Panc1 (cell line): ENCODE results near the gene MACIR. TPM values are rescaled to one million over a fixed set of nuclear protein-coding genes. Genes with fewer than 3 reads are reported as not detected.

Source experiments
- ATAC-seq: fragments of 200-7000 bp; cut with Tn5 transposase; 2 replicates; pipeline ENCODE4 v1.9.1; 2020; ENCODE audit warnings: mild to moderate bottlenecking, moderate library complexity
- BruUV-seq: library from RNA; stranded (reverse); fragments of 400-500 nt; replicated peaks from 2 replicates; lab custom pipeline; 2021; lab: Mats Ljungman, UMichigan
- CTCF ChIA-PET: fragments of 300-600 bp; sonication (Branson Sonifier 250); formaldehyde crosslinking; loops from one replicate; lab custom pipeline; 2022; ENCODE audit warnings: antibody characterized with exemption; lab: Charles Lee
- POLR2A ChIA-PET: fragments of 300-600 bp; sonication (Branson Sonifier 250); formaldehyde crosslinking; loops from one replicate; lab custom pipeline; 2022; ENCODE audit warnings: antibody characterized with exemption; lab: Charles Lee
- DNase-seq: peaks from one replicate; pipeline ENCODE4 v3.0.0-alpha.2; 2010; ENCODE audit warnings: low read depth, low spot score
- H3K27ac ChIP-seq: 2 replicates; pipeline ENCODE4 v1.5.1; 2011; ENCODE audit warnings: mild to moderate bottlenecking, low read length, inconsistent platforms
- H3K27me3 ChIP-seq: fragments of 200-500 bp; sonication (Bioruptor generic); 2 replicates; pipeline ENCODE4 v1.6.0; 2014; ENCODE audit warnings: low read length, inconsistent platforms; ENCODE audit not compliant: control insufficient read depth, insufficient read depth
- H3K36me3 ChIP-seq: fragments of 200-500 bp; sonication (Bioruptor generic); 2 replicates; pipeline ENCODE4 v1.5.1; 2014; ENCODE audit warnings: inconsistent platforms, mild to moderate bottlenecking, low read length, moderate library complexity; ENCODE audit not compliant: control insufficient read depth, insufficient read depth
- H3K4me1 ChIP-seq: 2 replicates; pipeline ENCODE4 v1.5.1; 2011; ENCODE audit warnings: inconsistent platforms, mild to moderate bottlenecking, low read length, moderate library complexity; ENCODE audit not compliant: control insufficient read depth, insufficient read depth
- H3K4me3 ChIP-seq, 2 experiments: 2 replicates each; pipeline ENCODE4 v1.5.1; 2011 to 2012; ENCODE audit warnings: low read depth in 2 of 2, low read length in 2 of 2, mild to moderate bottlenecking in 2 of 2, inconsistent platforms in 1 of 2, moderate library complexity in 1 of 2
- H3K9me3 ChIP-seq: fragments of 200-500 bp; sonication (Bioruptor generic); 2 replicates; pipeline ENCODE4 v1.5.1; 2014; ENCODE audit warnings: low read depth, mild to moderate bottlenecking, inconsistent platforms, low read length, moderate library complexity; ENCODE audit not compliant: control insufficient read depth, insufficient read depth
- CTCF ChIP-seq: fragments of 450-650 bp; IDR thresholded peaks from 2 replicates; pipeline ENCODE4 v1.5.1; 2017; ENCODE audit warnings: mild to moderate bottlenecking
- POLR2AphosphoS5 ChIP-seq: IDR thresholded peaks from 2 replicates; pipeline ENCODE4 v1.6.1; 2012; ENCODE audit warnings: mild to moderate bottlenecking, low read depth, low read length, moderate library complexity
- REST ChIP-seq, 2 experiments: IDR thresholded peaks; 2 replicates each; pipeline ENCODE4 v1.6.1; 2011 to 2012; ENCODE audit warnings: low read depth in 2 of 2, control low read depth in 1 of 2, low read length in 1 of 2, mild to moderate bottlenecking in 1 of 2, moderate library complexity in 1 of 2; ENCODE audit not compliant: insufficient read depth in 1 of 2
- SIN3A ChIP-seq: IDR thresholded peaks from 2 replicates; pipeline ENCODE4 v1.6.1; 2012; ENCODE audit warnings: low read depth, mild to moderate bottlenecking, low read length, moderate library complexity, borderline replicate concordance; ENCODE audit not compliant: insufficient read depth
- TCF7L2 ChIP-seq: IDR thresholded peaks from 2 replicates; pipeline ENCODE4 v1.6.1; 2011; ENCODE audit warnings: mild to moderate bottlenecking, low read depth, low read length, inconsistent platforms
- in situ Hi-C: cut with HindIII; loops from 2 replicates; pipeline ENCODE4 v1.10.0; 2016; ENCODE audit warnings: low sequenced_read_pairs, low pct_unique_long_range_greater_than_20kb
- intact Hi-C: fragments of 100-400 bp; cut with micrococcal nuclease; formaldehyde crosslinking; loops from one replicate; pipeline ENCODE4 v1.10.0; 2022; ENCODE audit not compliant: unreplicated experiment
- total RNA-seq: library from RNA; stranded (reverse); gene quantifications from one replicate; pipeline ENCODE4 v1.2.1, GENCODE V29; 2021; ENCODE audit not compliant: unreplicated experiment

MACIR gene
- total RNA-seq, 1 experiment from 2014 or later: 11.0 TPM

GRCh38 chr5:103247118-103247517 lies 11.4 kb upstream of the MACIR start:
- TF ChIP-seq CTCF: no peak
- no peak for TF ChIP-seq SIN3A
- no peak for TF ChIP-seq POLR2AphosphoS5
- no peak for TF ChIP-seq TCF7L2
- no peak for TF ChIP-seq REST (IDR thresholded peaks at IDR 0.05; ENCODE audit: insufficient read depth in 1 of 2, low read depth in 2 of 2, low read length in 1 of 2)
- in situ Hi-C loops: no loop called here
- ATAC-seq (no peak), DNase-seq (no peak)
- Histone ChIP-seq H3K27ac (no peak overlapping the region), H3K4me1 (no peaks in the 10 kb centered on the region), H3K27me3 (peaks cover 7% of the 10 kb centered on the region; the same call in 1 of the 2 replicates), H3K4me3 (no peak overlapping the region), H3K9me3 (no peaks in the 10 kb centered on the region), H3K36me3 (no peaks in the 10 kb centered on the region)
- CTCF ChIA-PET: no interaction called here
- BruUV-seq: no TSS peak
- intact Hi-C loops: no loop called here
- POLR2A ChIA-PET: no interaction called here

GRCh38 chr5:103249068-103249467 lies 9.5 kb upstream of the MACIR start:
- TF ChIP-seq REST (IDR thresholded peaks at IDR 0.05; ENCODE audit: insufficient read depth in 1 of 2, low read depth in 2 of 2, low read length in 1 of 2): no peak
- no peak for TF ChIP-seq SIN3A
- TF ChIP-seq CTCF: no peak
- TF ChIP-seq POLR2AphosphoS5: no peak
- no peak for TF ChIP-seq TCF7L2
- in situ Hi-C loops: no loop called here
- DNase-seq: no peak

More at GRCh38 chr5:103249068-103249467, 9.5 kb upstream of the MACIR start:
- H3K36me3 ChIP-seq: no peaks in the 10 kb centered on the region
- H3K4me1 ChIP-seq: no peaks in the 10 kb centered on the region
- POLR2A ChIA-PET: no interaction called here
- CTCF ChIA-PET: no interaction called here
- H3K27ac ChIP-seq: no peak overlapping the region
- BruUV-seq: no TSS peak
- H3K9me3 ChIP-seq: no peaks in the 10 kb centered on the region
- peaks cover 7% of the 10 kb centered on the region; the same call in 1 of the 2 replicates for H3K27me3 ChIP-seq
- no peak for ATAC-seq
- intact Hi-C loops: no loop called here
- H3K4me3 ChIP-seq: no peak overlapping the region
